T follicular helper cell (primary cell): ENCODE results near the gene IL31RA.

ENCODE experiments used
- DNase-seq: peaks from one replicate; pipeline ENCODE4 v3.0.0-alpha.2; 2020; ENCODE audit warnings: low read depth

IL31RA gene

GRCh38 chr5:55860288-55860687 lies 9.1 kb downstream of the IL31RA start:
- DNase-seq = no peak

GRCh38 chr5:55860709-55861108 lies 9.6 kb downstream of the IL31RA start:
- DNase-seq = no peak

DNA sequence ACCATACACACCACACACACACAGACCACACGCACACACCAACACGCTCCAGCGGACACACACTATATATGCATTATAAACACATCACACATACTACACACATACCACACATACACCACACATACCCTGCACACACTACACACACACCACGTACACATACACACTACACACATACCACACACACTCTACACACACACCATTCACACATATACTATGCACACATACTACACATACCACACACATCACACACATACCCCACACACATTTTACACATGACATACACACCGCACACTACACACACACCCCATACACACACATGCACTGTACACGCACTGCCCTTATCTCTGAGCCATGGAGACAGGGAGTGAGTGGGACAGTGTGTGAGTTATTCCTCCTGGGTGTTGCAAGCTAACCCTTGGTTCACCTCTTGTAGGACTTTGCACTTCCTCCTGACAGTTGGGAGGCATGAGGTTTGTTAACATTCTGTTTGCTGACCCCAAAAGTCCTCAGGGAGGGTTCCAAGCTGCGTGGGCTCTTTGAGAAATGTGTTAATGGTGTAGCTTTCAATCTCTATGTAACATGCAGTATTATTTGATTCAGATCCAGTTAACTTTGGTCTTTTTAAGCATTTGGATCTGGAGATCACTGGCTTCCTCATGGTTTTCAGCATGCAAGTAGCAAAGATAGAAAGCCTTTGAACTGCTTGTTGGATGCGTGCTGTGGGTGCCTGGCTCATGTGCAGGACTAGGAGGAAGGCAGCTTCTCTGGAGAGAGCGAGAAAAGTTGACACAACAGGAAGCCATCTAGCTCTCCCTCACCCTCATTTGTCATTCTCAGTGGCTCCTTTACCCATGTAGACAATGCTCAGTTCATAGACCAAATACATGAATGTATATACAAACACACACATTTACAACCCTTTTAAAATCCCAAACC lies 13.7 kb downstream of the IL31RA start:
- DNase-seq = no peak

DNA sequence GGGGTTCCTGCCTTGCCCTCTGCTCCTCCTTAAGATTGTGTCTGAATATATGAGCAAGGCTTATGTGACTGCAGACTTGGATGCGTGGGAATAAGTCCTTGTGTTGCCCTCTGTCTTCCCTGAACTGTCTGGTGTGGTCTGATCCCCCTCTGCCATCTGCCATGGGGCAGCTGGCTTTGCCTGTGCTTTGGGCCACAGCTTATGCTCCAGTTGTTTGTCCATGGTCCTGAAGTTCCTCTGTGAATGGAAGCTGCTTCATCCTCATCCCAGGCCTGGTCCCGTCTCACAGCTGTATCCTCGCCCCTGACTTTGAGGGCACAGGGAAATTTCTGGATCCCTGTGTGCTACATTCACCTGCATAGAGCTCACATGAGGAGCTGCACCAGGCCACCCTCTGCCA lies 14.7 kb downstream of the IL31RA start:
- no peak for DNase-seq

GRCh38 chr5:55866485-55866884 lies 15.3 kb downstream of the IL31RA start:
- no peak for DNase-seq

GRCh38 chr5:55866934-55867333 lies 15.8 kb downstream of the IL31RA start:
- DNase-seq = no peak

GRCh38 chr5:55868846-55869245 lies 17.7 kb downstream of the IL31RA start:
- DNase-seq = no peak

- DNase-seq = no peak
Observed at GRCh38 chr5:55869847-55870246, 18.7 kb downstream of the IL31RA start.

GRCh38 chr5:55873234-55873633 lies 22.1 kb downstream of the IL31RA start:
- no peak for DNase-seq

DNA sequence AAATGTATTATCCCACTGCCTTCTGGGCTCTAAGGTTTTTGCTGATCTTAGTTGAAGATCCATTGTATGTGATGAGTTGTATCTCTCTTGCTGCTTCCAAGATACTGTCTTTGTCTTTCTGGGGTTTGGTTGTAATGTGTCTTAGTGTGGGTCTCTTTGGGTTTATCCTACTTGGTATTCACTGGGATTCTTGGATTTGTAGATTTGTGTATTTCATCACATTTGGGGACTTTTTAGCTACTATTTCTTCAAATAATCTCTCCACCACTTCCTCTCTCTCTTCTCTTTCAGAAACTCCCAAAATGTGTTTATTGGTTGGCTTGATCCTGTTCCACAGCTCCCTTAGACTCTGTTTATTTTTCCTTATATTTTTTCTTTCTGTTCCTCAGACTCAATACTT lies 26.5 kb downstream of the IL31RA start:
- no peak for DNase-seq

- DNase-seq = no peak
Observed at GRCh38 chr5:55880453-55880852, 29.3 kb downstream of the IL31RA start.

DNA sequence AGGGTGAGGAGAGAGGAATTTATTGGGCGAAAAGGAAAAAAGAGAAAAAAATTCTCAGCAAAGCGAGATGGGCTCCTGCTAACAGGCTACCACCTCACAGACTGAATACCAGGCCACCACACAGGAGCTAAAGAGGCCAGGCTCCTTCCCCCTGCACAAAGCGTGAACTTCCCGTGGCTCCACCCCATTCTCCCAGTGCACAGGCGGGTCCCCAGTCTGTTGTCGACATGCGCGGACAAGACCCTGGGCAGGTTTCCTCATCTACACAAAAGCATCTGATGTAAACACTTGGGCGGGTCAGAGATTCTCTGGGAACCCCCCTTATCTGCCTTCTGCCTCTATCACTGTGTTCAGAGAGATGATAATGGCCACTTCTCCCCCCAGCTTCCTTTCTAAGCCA lies 34.2 kb downstream of the IL31RA start:
- DNase-seq = no peak

- no peak for DNase-seq
Observed at GRCh38 chr5:55888205-55888604, 37.0 kb downstream of the IL31RA start.

- no peak for DNase-seq
Observed at GRCh38 chr5:55892479-55892878, 41.3 kb downstream of the IL31RA start.

DNA sequence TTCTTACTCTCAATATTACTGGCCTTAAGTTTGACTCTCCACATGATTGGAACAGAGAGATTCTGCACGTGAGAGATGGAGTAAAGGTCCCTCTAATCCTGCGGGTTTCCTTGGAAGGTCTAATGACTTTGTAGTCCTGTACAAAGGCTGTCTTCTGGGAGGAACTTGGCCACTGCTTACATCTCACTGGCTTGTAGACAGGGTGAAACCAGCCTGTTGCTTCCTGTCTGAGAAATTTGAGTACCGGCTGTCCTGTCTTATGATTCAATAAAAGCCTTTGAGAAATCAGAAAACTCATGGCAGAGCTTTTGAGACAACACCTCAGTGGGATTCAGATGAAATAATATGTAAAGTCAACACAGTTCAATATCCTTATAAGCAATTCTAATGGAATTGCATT lies 43.0 kb downstream of the IL31RA start:
- no peak for DNase-seq

- no peak for DNase-seq
Observed at GRCh38 chr5:55895346-55895745, 44.2 kb downstream of the IL31RA start.

DNA sequence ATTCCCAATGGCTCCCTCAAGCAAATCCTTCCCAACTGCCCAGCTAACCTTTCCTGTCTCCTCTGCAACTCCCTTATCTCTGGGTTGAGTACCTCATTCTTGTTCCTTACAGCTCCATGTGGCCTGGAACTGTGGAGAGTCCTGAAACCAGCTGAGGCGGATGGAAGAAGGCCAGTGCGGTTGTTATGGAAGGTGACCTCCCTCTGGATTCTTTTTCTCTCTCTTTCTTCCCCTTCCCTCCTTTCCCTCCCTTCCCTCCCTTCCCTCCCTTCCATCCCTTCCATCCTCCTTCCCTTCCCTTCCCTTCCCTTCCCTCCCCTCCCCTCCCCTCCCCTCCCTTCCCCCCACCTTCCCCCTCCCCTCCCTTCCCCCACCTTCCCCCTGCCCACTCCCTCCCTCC lies 45.1 kb downstream of the IL31RA start:
- DNase-seq = no peak

- no peak for DNase-seq
Observed at GRCh38 chr5:55896663-55897062, 45.5 kb downstream of the IL31RA start.

GRCh38 chr5:55897206-55897894 lies 46.2 kb downstream of the IL31RA start:
- DNase-seq = no peak

DNA sequence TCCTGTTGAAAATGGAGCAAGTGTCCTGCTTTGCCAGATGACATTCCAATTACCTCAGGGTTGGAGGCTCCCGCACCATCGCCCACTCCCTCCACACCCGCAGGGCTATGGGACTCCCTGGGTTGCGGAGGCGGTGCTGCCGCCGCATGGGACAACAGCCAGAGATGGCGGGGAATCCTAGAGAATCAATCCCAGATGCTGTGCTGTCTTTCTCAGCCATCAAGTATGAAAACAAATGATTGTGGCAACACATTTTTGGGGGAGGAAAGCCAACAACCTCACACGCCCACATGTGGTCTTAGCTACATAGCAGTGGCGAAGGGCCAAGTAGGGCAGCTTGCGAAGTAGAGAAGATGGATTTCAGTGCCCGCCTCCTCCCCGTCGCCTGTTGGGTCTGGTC lies 46.7 kb downstream of the IL31RA start:
- DNase-seq = no peak

DNA sequence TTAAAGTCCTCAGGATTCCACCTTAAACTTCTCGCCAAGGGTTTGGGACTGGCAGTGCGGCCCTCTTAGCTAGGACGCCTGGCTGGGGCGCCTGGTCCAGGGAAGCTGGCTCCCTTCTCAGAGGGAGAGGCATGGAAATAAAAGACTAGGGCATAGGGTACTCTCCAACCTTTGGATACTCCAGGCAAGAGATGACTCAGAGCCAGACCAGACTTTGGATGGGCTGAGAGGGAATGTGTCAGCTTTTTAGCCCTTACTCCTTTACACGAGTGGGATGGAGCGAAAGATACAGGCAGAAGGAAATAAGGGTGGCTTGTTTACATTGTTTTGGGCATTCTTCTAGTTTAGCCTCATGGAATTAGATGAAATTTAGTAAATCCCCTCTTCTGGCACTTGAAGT lies 48.2 kb downstream of the IL31RA start:
- no peak for DNase-seq

DNA sequence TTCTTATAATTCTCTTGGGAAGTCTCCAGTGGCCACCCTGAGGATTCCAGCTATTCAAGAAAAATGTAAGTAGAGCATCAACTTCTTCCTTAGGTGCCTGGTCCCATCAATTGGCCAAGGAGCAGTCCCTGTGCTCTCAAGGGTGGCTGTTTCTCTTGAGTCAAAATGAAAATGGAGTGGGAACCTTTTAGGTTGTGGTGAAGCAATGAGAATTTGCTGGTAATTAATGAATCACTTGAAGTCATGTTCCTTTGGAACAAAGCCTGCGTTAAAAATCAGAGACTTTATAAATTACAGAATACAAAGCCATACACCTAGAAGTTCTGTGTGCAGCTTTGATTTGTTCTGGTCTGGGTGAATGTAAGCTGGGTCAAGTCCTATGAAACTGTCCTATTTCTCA lies 48.9 kb downstream of the IL31RA start:
- DNase-seq = no peak

DNA sequence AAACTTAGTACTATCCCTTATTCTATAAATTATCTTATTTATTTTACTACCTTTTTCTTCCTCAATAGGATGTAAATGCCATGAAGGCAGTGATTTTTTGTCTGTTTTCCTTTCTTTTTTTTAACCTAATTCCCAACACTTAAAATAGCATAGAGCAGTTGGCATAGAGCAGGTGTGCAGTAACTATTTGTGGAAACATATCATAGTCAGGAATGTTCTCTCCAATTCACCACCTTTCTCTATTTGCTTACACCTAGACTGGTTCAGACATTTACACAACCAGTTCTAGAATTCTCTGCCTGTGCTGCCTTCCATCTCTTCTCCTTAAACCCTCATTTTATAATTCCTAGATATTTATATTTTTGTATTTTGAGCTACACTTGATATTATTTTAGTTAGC lies 49.6 kb downstream of the IL31RA start:
- no peak for DNase-seq
